CD1c-positive myeloid dendritic cell (primary cell): ENCODE measurements around the gene SH2D7.

Experiments used
- DNase-seq: peaks from one replicate; pipeline ENCODE4 v3.0.0-alpha.2; 2016; ENCODE audit errors: extremely low spot score

The SH2D7 gene

GRCh38 chr15:78060232-78060631 is 32.1 kb upstream of the SH2D7 start:
- no peak for DNase-seq

- no peak for DNase-seq
These were observed 30.4 kb upstream of the SH2D7 start for GRCh38 chr15:78061963-78062427.

- no peak for DNase-seq
These were observed 29.1 kb upstream of the SH2D7 start for GRCh38 chr15:78063217-78063616.

GRCh38 chr15:78063970-78064385 is 28.4 kb upstream of the SH2D7 start:
- DNase-seq: no peak

GRCh38 chr15:78064544-78064943 is 27.8 kb upstream of the SH2D7 start:
- DNase-seq: no peak

- peak; percentile 87 for DNase-seq
These were observed 27.0 kb upstream of the SH2D7 start for GRCh38 chr15:78065284-78065872.

- no peak for DNase-seq
These were observed 26.1 kb upstream of the SH2D7 start for GRCh38 chr15:78065973-78066946.

- DNase-seq: peak; percentile 58
These were observed 24.8 kb upstream of the SH2D7 start for GRCh38 chr15:78067328-78068228.

GRCh38 chr15:78069052-78069414 is 23.3 kb upstream of the SH2D7 start:
- DNase-seq: peak; percentile 69

- peak; percentile 37 for DNase-seq
These were observed 22.8 kb upstream of the SH2D7 start for GRCh38 chr15:78069462-78070029.

GRCh38 chr15:78070049-78070700 is 22.2 kb upstream of the SH2D7 start:
- peak; percentile 76 for DNase-seq

GRCh38 chr15:78071383-78071782 is 21.0 kb upstream of the SH2D7 start:
- peak; percentile 47 for DNase-seq

- peak; percentile 69 for DNase-seq
These were observed 20.1 kb upstream of the SH2D7 start for GRCh38 chr15:78072080-78072892.

GRCh38 chr15:78073046-78073787 is 19.1 kb upstream of the SH2D7 start:
- DNase-seq: no peak

GRCh38 chr15:78075490-78076230 is 16.7 kb upstream of the SH2D7 start:
- DNase-seq: no peak

- no peak for DNase-seq
These were observed 15.9 kb upstream of the SH2D7 start for GRCh38 chr15:78076231-78077052.

- peak; percentile 63 for DNase-seq
These were observed 15.1 kb upstream of the SH2D7 start, which contains the start of gene TBC1D2B for GRCh38 chr15:78077053-78077870. TBC1D2B (minus strand) TSS chr15:78077711; CDS start chr15:78077652, 59 bp downstream.
